SK-N-SH (cell line): ENCODE data around the gene GPR55.

Source experiments
- CTCF ChIP-seq: fragments of 200-600 bp; sonication (generic); IDR thresholded peaks from 2 replicates; pipeline ENCODE4 v1.6.1; 2017; ENCODE audit warnings: antibody characterized with exemption, mild to moderate bottlenecking, moderate library complexity
- ELF1 ChIP-seq: IDR thresholded peaks from 2 replicates; pipeline ENCODE4 v1.4.0; 2012
- EP300 ChIP-seq, 2 experiments: IDR thresholded peaks; 2 replicates each; pipeline versions ENCODE4 v1.4.0 to v1.6.1; 2012; ENCODE audit warnings: borderline replicate concordance in 1 of 2, low read depth in 1 of 2, low read length in 1 of 2
- GABPA ChIP-seq: IDR thresholded peaks from 2 replicates; pipeline ENCODE4 v1.4.0; 2012; ENCODE audit warnings: low read depth, mild to moderate bottlenecking
- MAX ChIP-seq: IDR thresholded peaks from 2 replicates; pipeline ENCODE4 v1.4.0; 2012; ENCODE audit warnings: low read depth
- POLR2AphosphoS5 ChIP-seq: IDR thresholded peaks from 2 replicates; pipeline ENCODE4 v1.6.1; 2012; ENCODE audit warnings: low read depth, low read length
- TAF1 ChIP-seq: IDR thresholded peaks from 2 replicates; pipeline ENCODE4 v1.6.1; 2012; ENCODE audit warnings: low read depth, mild to moderate bottlenecking, low read length, moderate library complexity, borderline replicate concordance
- TCF12 ChIP-seq: IDR thresholded peaks from 2 replicates; pipeline ENCODE4 v1.4.0; 2012
- USF2 ChIP-seq: fragments of 150-350 bp; IDR thresholded peaks from 2 replicates; pipeline ENCODE4 v1.6.1; 2017; ENCODE audit warnings: antibody characterized with exemption, low read length, low read depth, borderline replicate concordance
- YY1 ChIP-seq: IDR thresholded peaks from 2 replicates; pipeline ENCODE4 v1.4.0; 2012; ENCODE audit warnings: low read depth, mild to moderate bottlenecking
- TF ChIP-seq, protein P1 (sequence below): IDR thresholded peaks from 2 replicates; pipeline ENCODE4 v1.6.1; 2012; ENCODE audit warnings: mild to moderate bottlenecking, low read depth, low read length, moderate library complexity

- TF ChIP-seq CTCF (peak; percentile 67), TAF1 (no peak), POLR2AphosphoS5 (no peak), EP300 (IDR thresholded peaks at IDR 0.05; ENCODE audit: borderline replicate concordance in 1 of 2, low read depth in 1 of 2, low read length in 1 of 2) (no peak), ELF1 (no peak), GABPA (no peak), TCF12 (no peak), USF2 (no peak), YY1 (no peak), MAX (no peak)
- TF ChIP-seq, protein P1, sequence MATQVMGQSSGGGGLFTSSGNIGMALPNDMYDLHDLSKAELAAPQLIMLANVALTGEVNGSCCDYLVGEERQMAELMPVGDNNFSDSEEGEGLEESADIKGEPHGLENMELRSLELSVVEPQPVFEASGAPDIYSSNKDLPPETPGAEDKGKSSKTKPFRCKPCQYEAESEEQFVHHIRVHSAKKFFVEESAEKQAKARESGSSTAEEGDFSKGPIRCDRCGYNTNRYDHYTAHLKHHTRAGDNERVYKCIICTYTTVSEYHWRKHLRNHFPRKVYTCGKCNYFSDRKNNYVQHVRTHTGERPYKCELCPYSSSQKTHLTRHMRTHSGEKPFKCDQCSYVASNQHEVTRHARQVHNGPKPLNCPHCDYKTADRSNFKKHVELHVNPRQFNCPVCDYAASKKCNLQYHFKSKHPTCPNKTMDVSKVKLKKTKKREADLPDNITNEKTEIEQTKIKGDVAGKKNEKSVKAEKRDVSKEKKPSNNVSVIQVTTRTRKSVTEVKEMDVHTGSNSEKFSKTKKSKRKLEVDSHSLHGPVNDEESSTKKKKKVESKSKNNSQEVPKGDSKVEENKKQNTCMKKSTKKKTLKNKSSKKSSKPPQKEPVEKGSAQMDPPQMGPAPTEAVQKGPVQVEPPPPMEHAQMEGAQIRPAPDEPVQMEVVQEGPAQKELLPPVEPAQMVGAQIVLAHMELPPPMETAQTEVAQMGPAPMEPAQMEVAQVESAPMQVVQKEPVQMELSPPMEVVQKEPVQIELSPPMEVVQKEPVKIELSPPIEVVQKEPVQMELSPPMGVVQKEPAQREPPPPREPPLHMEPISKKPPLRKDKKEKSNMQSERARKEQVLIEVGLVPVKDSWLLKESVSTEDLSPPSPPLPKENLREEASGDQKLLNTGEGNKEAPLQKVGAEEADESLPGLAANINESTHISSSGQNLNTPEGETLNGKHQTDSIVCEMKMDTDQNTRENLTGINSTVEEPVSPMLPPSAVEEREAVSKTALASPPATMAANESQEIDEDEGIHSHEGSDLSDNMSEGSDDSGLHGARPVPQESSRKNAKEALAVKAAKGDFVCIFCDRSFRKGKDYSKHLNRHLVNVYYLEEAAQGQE = no peak
Observed at GRCh38 chr2:230902180-230902899, 22.7 kb downstream of the GPR55 start.
